COR-L47 (cell line): ENCODE measurements around the gene OGFOD3.

Experiments used
- DNase-seq: peaks from one replicate; lab custom pipeline; 2025; lab: John Stamatoyannopoulos, UW

Gene OGFOD3

GRCh38 chr17:82405051-82405450 lies 13.3 kb downstream of the OGFOD3 start:
- DNase-seq = no peak

- DNase-seq = no peak
These were observed 14.4 kb downstream of the OGFOD3 start for GRCh38 chr17:82403662-82404660.

DNA sequence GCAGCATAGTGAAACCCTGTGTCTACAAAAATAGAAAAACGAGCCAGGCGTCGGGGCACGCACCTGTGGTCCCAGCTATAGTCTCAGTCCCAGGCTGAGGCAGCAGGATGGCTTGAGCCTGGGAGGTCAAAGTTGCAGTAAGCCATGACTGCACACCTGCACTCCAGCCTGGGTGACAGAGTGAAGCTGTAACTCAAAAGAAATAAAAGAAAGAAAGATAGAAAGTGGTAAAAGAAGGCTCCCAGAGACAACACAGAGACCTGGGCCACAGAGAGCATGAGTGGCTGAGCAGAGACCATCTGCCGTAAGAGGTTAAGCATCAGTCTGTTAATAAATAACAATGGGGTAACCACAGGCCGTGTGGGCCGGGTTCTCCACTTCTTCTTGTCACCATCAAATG lies 15.5 kb downstream of the OGFOD3 start:
- no peak for DNase-seq

GRCh38 chr17:82400830-82401229 lies 17.6 kb downstream of the OGFOD3 start:
- DNase-seq = no peak

GRCh38 chr17:82400206-82400605 lies 18.2 kb downstream of the OGFOD3 start:
- no peak for DNase-seq

DNA sequence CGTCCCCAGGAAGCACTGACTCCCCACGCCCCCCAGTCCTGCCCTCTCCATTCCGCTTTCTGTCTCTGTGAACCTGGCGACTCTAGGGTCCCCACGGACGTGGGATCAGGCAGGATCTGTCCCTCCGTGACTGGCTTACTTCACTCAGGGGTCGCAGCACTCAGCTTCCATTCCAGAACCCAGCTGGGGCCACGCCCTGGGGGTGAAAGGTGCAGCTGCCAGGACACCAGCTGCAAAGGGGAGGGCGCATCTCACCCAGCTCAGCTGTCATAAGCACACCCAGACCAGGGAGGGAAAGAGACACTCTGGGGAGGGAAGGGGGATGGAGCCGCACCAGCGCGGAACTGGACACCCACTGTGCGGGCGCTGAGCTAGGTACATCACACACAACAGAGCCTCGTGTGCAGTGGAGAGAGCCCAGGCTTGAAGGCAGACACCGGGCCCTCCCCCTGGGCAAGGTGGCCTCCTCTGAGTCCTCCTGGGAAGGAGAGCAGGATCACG lies 18.7 kb downstream of the OGFOD3 start:
- no peak for DNase-seq

DNA sequence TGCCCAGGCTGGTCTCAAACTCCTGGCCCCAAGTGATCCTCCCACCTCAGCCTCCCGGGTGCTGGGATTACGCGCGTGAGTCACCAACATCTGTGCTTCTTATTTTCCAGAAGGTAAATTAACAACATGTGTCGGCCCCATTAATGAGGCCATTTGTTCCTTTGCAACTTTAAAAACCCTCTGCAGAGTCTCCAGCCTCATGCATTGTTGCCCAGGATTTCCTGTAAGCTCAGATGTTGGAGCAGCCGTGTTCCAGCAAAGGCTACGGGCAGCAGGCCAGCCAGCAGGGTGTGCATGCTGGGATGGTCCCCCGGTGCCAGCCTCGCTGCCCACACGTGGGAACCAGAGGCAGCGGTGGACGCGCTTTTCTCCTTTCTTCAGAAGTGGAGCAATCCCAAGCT lies 19.3 kb downstream of the OGFOD3 start:
- no peak for DNase-seq

GRCh38 chr17:82397449-82398335 lies 20.7 kb downstream of the OGFOD3 start:
- no peak for DNase-seq

- DNase-seq = no peak
These were observed 21.6 kb downstream of the OGFOD3 start for GRCh38 chr17:82396601-82397435.

GRCh38 chr17:82394278-82394677 lies 24.1 kb downstream of the OGFOD3 start:
- DNase-seq = no peak

DNA sequence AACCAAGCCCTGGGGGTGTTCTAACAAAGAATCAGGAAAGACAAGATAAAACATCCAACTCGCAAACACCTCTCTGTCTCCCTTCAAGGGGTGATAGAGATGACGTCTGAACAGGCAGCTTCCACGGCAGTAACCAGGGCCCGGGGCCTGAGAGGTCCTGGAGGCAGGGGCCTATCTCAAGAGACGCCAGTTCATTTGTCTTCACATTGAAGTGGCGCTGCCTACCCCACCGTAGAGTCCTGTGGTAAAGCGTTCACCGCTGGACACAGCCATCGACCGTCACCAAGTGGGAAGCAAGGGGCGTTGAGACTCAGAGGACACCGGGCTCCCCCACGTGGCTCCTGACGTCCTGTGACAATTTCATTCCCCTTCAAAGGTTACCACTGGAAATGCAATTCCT lies 25.4 kb downstream of the OGFOD3 start:
- DNase-seq = no peak

- DNase-seq = no peak
These were observed 26.0 kb downstream of the OGFOD3 start for GRCh38 chr17:82392209-82392920.

DNA sequence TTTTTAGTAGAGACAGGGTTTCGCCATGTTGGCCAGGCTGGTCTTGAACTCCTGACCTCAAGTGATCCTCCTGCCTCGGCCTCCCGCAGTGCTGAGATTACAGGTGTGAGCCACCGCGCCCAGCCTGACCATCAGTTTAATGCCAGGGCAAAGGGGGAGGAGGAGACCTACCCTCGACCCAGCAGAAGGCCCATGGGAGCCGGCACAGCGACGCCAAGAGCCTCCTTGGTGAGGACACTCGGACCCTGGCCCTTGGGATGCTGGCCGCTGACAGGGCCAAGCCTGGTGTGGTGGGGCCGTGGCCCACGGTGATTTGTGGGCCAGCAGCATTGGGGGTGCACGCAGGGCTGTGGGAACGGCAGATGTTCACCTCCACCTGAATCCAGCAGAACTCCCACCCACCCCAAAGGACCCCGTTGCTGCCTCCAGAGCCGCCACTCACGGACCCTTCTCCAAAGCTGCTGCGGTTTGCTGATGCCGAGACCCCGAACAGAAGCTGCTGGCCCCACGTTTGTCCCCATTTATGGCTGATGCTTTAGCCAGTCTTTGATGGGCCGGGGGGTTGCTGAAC lies 26.8 kb downstream of the OGFOD3 start:
- DNase-seq = no peak

DNA sequence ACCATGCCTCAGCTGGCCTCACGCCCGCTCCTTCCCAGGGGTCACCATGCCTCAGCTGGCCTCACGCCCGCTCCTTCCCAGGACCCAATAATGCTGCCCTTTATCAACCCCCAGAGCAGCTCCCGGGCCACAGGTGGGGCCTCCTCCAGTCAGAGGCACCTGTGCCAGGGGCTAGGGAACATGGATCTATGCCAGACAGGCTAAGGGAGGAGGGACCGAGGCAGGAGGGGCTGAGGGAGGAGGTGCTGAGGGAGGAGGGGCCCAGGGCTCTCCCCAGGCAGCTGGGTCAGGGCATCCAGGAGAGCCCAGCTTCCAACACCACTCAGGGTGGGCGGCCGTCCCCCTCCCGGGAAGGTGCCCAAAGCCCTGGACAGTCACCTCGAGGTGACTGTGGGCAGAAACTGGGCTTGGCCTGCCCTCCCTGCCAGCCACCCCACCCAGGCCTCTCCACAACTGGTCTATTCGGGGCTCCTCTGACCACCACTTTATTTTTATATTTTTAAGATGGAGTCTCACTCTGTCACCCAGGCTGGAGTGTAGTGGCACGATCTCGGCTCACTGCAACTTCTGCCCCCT lies 27.4 kb downstream of the OGFOD3 start:
- DNase-seq = no peak

DNA sequence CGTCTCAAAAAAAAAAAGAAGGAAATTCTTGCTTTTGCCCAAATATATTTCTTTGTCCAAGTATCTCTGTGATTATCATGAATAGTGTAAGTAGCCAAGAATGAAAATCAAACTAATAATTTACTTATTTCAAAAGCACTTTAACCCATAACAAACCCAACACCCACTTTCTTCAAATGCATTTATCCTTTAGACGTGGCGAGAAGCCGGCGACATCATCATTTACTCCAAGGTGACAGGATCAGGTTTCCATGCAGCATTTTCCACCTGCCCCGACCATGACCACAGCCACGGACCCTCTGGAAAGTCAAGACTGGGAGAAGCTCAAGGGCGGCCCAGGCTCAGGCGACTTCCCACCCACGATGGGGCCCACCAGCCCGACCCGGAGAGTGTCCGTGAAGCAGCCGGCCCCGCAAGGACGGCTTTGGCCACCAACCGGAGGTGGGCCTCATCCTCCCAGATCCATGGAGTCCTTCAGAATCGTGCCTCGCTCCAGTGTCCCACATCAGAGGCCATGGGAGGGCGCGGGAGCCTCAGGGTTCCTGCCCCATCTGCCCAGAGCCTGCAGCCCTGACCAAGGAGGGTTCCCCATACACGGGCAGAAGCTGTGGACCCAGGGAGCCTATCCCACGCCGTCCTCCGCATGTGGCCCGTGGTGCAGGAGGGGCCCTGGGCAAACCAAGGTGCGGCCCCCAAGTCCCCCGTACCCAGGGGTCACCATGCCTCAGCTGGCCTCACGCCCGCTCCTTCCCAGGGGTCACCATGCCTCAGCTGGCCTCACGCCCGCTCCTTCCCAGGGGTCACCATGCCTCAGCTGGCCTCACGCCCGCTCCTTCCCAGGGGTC lies 28.1 kb downstream of the OGFOD3 start:
- DNase-seq = no peak

DNA sequence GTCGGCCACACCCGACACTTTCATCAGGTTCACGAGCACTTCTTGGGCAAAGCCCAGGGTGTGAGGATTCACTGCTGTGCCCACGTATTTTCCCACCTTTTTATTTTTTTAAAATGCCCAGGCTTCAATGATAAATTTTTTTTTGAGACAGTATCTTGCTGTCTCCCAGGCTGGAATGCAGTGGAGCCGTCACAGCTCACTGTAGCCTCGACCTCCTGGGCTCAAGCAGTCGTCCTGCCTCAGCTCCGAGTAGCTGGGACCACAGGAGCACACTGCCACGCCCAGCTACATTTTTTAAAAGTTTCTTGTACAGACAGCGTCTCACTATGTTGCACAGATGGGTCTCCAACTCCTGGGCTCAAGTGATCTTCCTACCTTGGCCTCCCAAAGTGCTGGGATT lies 29.0 kb downstream of the OGFOD3 start:
- no peak for DNase-seq

DNA sequence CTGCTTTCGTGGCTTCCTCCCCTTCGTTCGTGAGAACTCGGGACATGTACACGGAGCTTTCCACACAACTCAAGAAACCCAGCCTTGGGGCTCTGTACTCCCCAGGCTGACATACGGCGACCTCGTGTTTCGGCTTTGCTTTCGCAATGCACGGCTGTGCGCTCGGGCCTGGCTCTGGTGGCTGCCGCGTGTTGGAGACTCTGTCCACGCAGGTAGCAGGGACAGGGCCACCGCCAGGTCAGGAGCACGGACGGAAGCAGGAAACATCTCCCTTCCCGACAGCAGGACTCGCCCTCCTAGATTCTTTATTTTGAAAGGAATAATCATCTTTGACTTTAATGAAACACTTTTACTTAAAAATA lies 29.5 kb downstream of the OGFOD3 start:
- DNase-seq = no peak

- DNase-seq = no peak
These were observed 30.0 kb downstream of the OGFOD3 start for GRCh38 chr17:82388223-82388921.

GRCh38 chr17:82387705-82388106 lies 30.7 kb downstream of the OGFOD3 start:
- DNase-seq = no peak
